ENCODE results near the gene CIZ1. TPM values are rescaled to one million over a fixed set of nuclear protein-coding genes. Genes with fewer than 3 reads are reported as not detected.

The CIZ1 gene
- total and polyA plus RNA-seq, 2 of the 13 experiments (the other 11 are each of a cell fraction or from before 2014, with no cell fraction given): 30.6 to 50.3 TPM

DNA sequence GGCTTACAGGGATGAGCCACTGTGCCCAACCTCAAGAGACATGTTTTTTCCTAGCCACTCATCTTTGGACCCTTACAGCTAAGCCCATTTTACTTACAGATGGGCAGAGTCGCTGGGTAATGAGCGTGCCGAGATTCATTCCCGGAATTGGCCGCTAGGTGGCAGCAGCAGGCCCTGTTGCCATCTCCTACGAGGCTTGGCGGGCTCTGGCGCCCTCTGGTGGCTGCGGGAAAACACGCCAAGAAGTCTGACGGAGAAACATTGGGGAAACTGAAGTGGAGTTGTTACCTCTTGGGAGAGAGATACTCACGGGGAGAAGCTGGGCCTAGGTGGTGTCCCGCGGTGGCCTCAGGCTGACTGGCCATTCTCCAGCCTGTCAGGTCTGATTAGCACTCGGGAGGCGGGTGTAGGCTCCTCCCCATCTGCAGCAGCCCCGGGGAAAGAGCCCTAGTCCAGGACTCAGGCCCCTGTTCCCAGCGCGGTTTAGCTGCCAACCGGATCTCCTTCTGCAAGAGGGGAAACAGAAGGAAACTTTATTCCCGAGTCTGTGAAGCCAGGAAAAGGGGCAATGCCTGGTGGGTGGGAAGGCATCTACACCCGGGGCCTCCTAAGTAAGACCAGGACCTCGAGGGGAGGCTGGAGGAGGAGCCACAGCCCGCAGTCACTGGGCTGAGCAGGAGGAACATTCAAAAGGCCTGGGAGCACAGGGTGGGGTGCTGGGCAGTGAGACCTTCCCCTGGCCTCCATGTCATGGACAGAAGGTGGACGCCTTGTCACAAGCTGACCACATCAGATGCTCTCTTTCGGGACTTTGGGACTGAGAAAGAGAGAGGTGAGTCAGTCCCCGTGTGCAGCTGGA lies 73.5 kb downstream of the CIZ1 start (continued):
- TF ChIP-seq, protein P1, sequence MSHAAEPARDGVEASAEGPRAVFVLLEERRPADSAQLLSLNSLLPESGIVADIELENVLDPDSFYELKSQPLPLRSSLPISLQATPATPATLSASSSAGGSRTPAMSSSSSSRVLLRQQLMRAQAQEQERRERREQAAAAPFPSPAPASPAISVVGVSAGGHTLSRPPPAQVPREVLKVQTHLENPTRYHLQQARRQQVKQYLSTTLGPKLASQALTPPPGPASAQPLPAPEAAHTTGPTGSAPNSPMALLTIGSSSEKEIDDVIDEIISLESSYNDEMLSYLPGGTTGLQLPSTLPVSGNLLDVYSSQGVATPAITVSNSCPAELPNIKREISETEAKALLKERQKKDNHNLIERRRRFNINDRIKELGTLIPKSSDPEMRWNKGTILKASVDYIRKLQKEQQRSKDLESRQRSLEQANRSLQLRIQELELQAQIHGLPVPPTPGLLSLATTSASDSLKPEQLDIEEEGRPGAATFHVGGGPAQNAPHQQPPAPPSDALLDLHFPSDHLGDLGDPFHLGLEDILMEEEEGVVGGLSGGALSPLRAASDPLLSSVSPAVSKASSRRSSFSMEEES (CRISPR knock-in tag; IDR thresholded peaks at IDR 0.05): no peak
- TF ChIP-seq, protein P2, sequence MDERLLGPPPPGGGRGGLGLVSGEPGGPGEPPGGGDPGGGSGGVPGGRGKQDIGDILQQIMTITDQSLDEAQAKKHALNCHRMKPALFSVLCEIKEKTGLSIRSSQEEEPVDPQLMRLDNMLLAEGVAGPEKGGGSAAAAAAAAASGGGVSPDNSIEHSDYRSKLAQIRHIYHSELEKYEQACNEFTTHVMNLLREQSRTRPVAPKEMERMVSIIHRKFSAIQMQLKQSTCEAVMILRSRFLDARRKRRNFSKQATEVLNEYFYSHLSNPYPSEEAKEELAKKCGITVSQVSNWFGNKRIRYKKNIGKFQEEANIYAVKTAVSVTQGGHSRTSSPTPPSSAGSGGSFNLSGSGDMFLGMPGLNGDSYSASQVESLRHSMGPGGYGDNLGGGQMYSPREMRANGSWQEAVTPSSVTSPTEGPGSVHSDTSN (CRISPR knock-in tag; IDR thresholded peaks at IDR 0.05): no peak
- TF ChIP-seq ZNF343 (CRISPR knock-in tag; IDR thresholded peaks at IDR 0.05) (no peak), LCORL (IDR thresholded peaks at IDR 0.05) (no peak), LCORL (CRISPR knock-in tag; IDR thresholded peaks at IDR 0.05) (peak; percentile 77), MXD4 (CRISPR knock-in tag; IDR thresholded peaks at IDR 0.05) (no peak; the same call in 1 of the 2 replicates), ZNF543 (CRISPR knock-in tag; IDR thresholded peaks at IDR 0.05) (no peak), HMG20A (CRISPR knock-in tag; IDR thresholded peaks at IDR 0.05; ENCODE audit: borderline replicate concordance) (no peak), ZFAT (CRISPR knock-in tag; conservative IDR thresholded peaks at IDR 0.05) (no peak), NFIC (IDR thresholded peaks at IDR 0.05; ENCODE audit: low read length) (no peak), RARG (CRISPR knock-in tag; IDR thresholded peaks at IDR 0.05; ENCODE audit: low read depth) (no peak), ZNF44 (CRISPR knock-in tag; IDR thresholded peaks at IDR 0.05) (no peak), MED8 (CRISPR knock-in tag; IDR thresholded peaks at IDR 0.05; ENCODE audit: insufficient replicate concordance) (no peak), NCOA5 (CRISPR knock-in tag; IDR thresholded peaks at IDR 0.05) (no peak), ZSCAN20 (CRISPR knock-in tag; IDR thresholded peaks at IDR 0.05; ENCODE audit: borderline replicate concordance) (no peak), POLR2A (IDR thresholded peaks at IDR 0.05; ENCODE audit: insufficient read depth in 1 of 2, low read depth in 2 of 2, low read length in 2 of 2) (no peak), BORCS8-MEF2B (CRISPR knock-in tag; IDR thresholded peaks at IDR 0.05) (peak; percentile 70), JARID2 (CRISPR knock-in tag; IDR thresholded peaks at IDR 0.05; ENCODE audit: insufficient replicate concordance) (no peak)
- TF ChIP-seq, protein P3, sequence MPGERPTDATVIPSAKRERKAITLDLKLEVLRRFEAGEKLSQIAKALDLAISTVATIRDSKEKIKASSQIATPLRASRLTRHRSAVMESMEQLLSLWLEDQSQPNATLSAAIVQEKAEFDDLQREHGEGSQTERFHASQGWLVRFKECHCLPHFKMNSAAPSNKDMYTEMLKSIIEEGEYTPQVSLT (CRISPR knock-in tag; IDR thresholded peaks at IDR 0.05; ENCODE audit: borderline replicate concordance, low read depth): no peak
- TF ChIP-seq, protein P4, sequence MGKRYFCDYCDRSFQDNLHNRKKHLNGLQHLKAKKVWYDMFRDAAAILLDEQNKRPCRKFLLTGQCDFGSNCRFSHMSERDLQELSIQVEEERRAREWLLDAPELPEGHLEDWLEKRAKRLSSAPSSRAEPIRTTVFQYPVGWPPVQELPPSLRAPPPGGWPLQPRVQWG (CRISPR knock-in tag; IDR thresholded peaks at IDR 0.05; ENCODE audit: borderline replicate concordance, low read depth): no peak

Data from HepG2 (cell line).